Measurements from ENCODE around the gene ASTN1. TPM values are rescaled to one million over a fixed set of nuclear protein-coding genes. Genes with fewer than 3 reads are reported as not detected.

ASTN1 gene
- total RNA-seq, 4 donors from 2014 or later, result 0.13 to 3.7 (median 0.84) TPM

- ATAC-seq (ENCODE audit: low FRiP score) (no peak), DNase-seq (ENCODE audit: low spot score) (no peak)
- no peak for TF ChIP-seq CTCF (IDR thresholded peaks at IDR 0.05)
Measured at GRCh38 chr1:177069490-177069889, 95.0 kb downstream of the ASTN1 start.

- no peak for TF ChIP-seq CTCF (IDR thresholded peaks at IDR 0.05)
- no peak for ATAC-seq (ENCODE audit: low FRiP score)
- DNase-seq (ENCODE audit: low spot score), result no peak
Measured at GRCh38 chr1:177067752-177068410, 96.6 kb downstream of the ASTN1 start.

- no peak for TF ChIP-seq CTCF (IDR thresholded peaks at IDR 0.05)
- ATAC-seq (ENCODE audit: low FRiP score) (no peak), DNase-seq (ENCODE audit: low spot score) (no peak)
Measured at GRCh38 chr1:177065430-177065829, 99.1 kb downstream of the ASTN1 start.

GRCh38 chr1:177063648-177064047, 100.9 kb downstream of the ASTN1 start:
- ATAC-seq (ENCODE audit: low FRiP score) (no peak), DNase-seq (ENCODE audit: low spot score) (no peak)
- no peak for TF ChIP-seq CTCF (IDR thresholded peaks at IDR 0.05)

- no peak for TF ChIP-seq CTCF (IDR thresholded peaks at IDR 0.05)
- ATAC-seq (ENCODE audit: low FRiP score) (no peak), DNase-seq (ENCODE audit: low spot score) (no peak)
Measured at GRCh38 chr1:177054542-177054941, 110.0 kb downstream of the ASTN1 start.

- no peak for TF ChIP-seq CTCF (IDR thresholded peaks at IDR 0.05)
- DNase-seq (ENCODE audit: low spot score), result no peak
- ATAC-seq (ENCODE audit: low FRiP score), result no peak
Measured at GRCh38 chr1:177053648-177054047, 110.9 kb downstream of the ASTN1 start.

- DNase-seq (ENCODE audit: low spot score) (no peak), ATAC-seq (ENCODE audit: low FRiP score) (no peak)
- TF ChIP-seq CTCF (IDR thresholded peaks at IDR 0.05), result no peak
Measured at GRCh38 chr1:177048314-177049069, 116.0 kb downstream of the ASTN1 start.
